HEK293 (cell line): Measurements from ENCODE around the gene INA.

Experiments
- CTCF ChIA-PET: fragments of 350-600 bp; formaldehyde crosslinking; extraction: SDS; loops from one replicate; lab custom pipeline; 2021; ENCODE audit warnings: antibody characterized with exemption; lab: Yijun Ruan, JAX
- POLR2A ChIA-PET: fragments of 300-600 bp; formaldehyde crosslinking; extraction: SDS; loops from one replicate; lab custom pipeline; 2020; ENCODE audit warnings: antibody characterized with exemption, inconsistent platforms; lab: Yijun Ruan, JAX
- H3K27ac ChIP-seq: fragments of 200-500 bp; sonication (Bioruptor generic); 2 replicates; pipeline ENCODE4 v1.5.1; 2014; ENCODE audit warnings: low read depth, low read length, control low read depth, inconsistent platforms; ENCODE audit errors: extremely low read depth
- H3K36me3 ChIP-seq, 2 experiments: fragments of 200-500 bp in 1 of 2; sonication (Bioruptor generic) in 1 of 2; 1 replicate in 1 of 2; 2 replicates in 1 of 2; pipeline ENCODE4 v1.5.1; 2014 to 2017; ENCODE audit warnings: inconsistent platforms in 2 of 2, low read length in 2 of 2; ENCODE audit not compliant: control insufficient read depth in 2 of 2, insufficient read depth in 1 of 2
- H3K4me1 ChIP-seq: fragments of 200-500 bp; sonication (Bioruptor generic); 2 replicates; pipeline ENCODE4 v1.5.1; 2014; ENCODE audit warnings: mild to moderate bottlenecking, low read length, inconsistent platforms; ENCODE audit not compliant: control insufficient read depth, insufficient read depth
- H3K4me3 ChIP-seq: 2 replicates; pipeline ENCODE4 v1.5.1; 2011; ENCODE audit warnings: low read depth, mild to moderate bottlenecking, control low read depth, low read length, moderate library complexity
- H3K9me3 ChIP-seq: fragments of 200-500 bp; sonication (Bioruptor generic); 2 replicates; pipeline ENCODE4 v1.5.1; 2014; ENCODE audit warnings: low read depth, low read length, inconsistent platforms; ENCODE audit not compliant: control insufficient read depth, insufficient read depth
- ELK4 ChIP-seq: IDR thresholded peaks from 2 replicates; pipeline ENCODE4 v1.6.1; 2011; ENCODE audit warnings: mild to moderate bottlenecking, low read depth, low read length, borderline replicate concordance
- HOXA7 ChIP-seq: sonication (generic); formaldehyde crosslinking; IDR thresholded peaks from 2 replicates; pipeline ENCODE4 v1.8.1; 2022; ENCODE audit warnings: missing genetic modification reagents, borderline replicate concordance
- IKZF3 ChIP-seq: fragments of 450-650 bp; IDR thresholded peaks from 2 replicates; pipeline ENCODE4 v1.5.0; 2018; ENCODE audit warnings: missing biosample characterization, mild to moderate bottlenecking, missing genetic modification characterization, moderate library complexity
- OSR2 ChIP-seq: fragments of 450-650 bp; formaldehyde crosslinking; IDR thresholded peaks from 2 replicates; pipeline ENCODE4 v1.5.1; 2016; ENCODE audit warnings: missing biosample characterization, missing genetic modification characterization
- OVOL3 ChIP-seq: fragments of 450-650 bp; formaldehyde crosslinking; IDR thresholded peaks from 2 replicates; pipeline ENCODE4 v1.5.1; 2016; ENCODE audit warnings: missing biosample characterization, missing genetic modification characterization
- REST ChIP-seq: fragments of 450-650 bp; formaldehyde crosslinking; IDR thresholded peaks from 2 replicates; pipeline ENCODE4 v1.5.1; 2016; ENCODE audit warnings: missing biosample characterization, missing genetic modification characterization
- ZBTB17 ChIP-seq: fragments of 450-650 bp; formaldehyde crosslinking; IDR thresholded peaks from 2 replicates; pipeline ENCODE4 v1.5.1; 2016; ENCODE audit warnings: missing biosample characterization, missing genetic modification characterization
- ZFP37 ChIP-seq: fragments of 450-650 bp; formaldehyde crosslinking; IDR thresholded peaks from 2 replicates; pipeline ENCODE4 v1.5.1; 2016; ENCODE audit warnings: missing biosample characterization, missing genetic modification characterization
- ZNF10 ChIP-seq: fragments of 450-650 bp; formaldehyde crosslinking; IDR thresholded peaks from 2 replicates; pipeline ENCODE4 v1.5.1; 2017; ENCODE audit warnings: missing biosample characterization, missing genetic modification characterization
- ZNF114 ChIP-seq: fragments of 450-650 bp; formaldehyde crosslinking; IDR thresholded peaks from 2 replicates; pipeline ENCODE4 v1.5.0; 2017; ENCODE audit warnings: missing biosample characterization, missing genetic modification characterization
- ZNF140 ChIP-seq: fragments of 450-650 bp; formaldehyde crosslinking; IDR thresholded peaks from 2 replicates; pipeline ENCODE4 v1.5.1; 2016; ENCODE audit warnings: missing biosample characterization, missing genetic modification characterization
- ZNF19 ChIP-seq: fragments of 450-650 bp; formaldehyde crosslinking; IDR thresholded peaks from 2 replicates; pipeline ENCODE4; 2016; ENCODE audit warnings: missing biosample characterization, missing genetic modification characterization, low read depth
- ZNF23 ChIP-seq: fragments of 450-650 bp; formaldehyde crosslinking; IDR thresholded peaks from 2 replicates; pipeline ENCODE4 v1.5.1; 2016; ENCODE audit warnings: missing biosample characterization, missing genetic modification characterization, borderline replicate concordance
- ZNF248 ChIP-seq: fragments of 450-650 bp; formaldehyde crosslinking; IDR thresholded peaks from 2 replicates; pipeline ENCODE4 v1.5.1; 2017; ENCODE audit warnings: missing biosample characterization, missing genetic modification characterization
- ZNF423 ChIP-seq: fragments of 450-650 bp; formaldehyde crosslinking; IDR thresholded peaks from 2 replicates; pipeline ENCODE4 v1.5.1; 2016; ENCODE audit warnings: missing biosample characterization, missing genetic modification characterization
- ZNF521 ChIP-seq: fragments of 450-650 bp; formaldehyde crosslinking; IDR thresholded peaks from 2 replicates; pipeline ENCODE4 v1.5.1; 2017; ENCODE audit warnings: missing biosample characterization, mild to moderate bottlenecking, missing genetic modification characterization
- ZNF548 ChIP-seq: fragments of 450-650 bp; formaldehyde crosslinking; IDR thresholded peaks from 2 replicates; pipeline ENCODE4 v1.5.1; 2016; ENCODE audit warnings: missing biosample characterization, missing genetic modification characterization
- ZNF560 ChIP-seq: fragments of 450-650 bp; formaldehyde crosslinking; IDR thresholded peaks from 2 replicates; pipeline ENCODE4 v1.5.1; 2017; ENCODE audit warnings: missing biosample characterization, missing genetic modification characterization, borderline replicate concordance
- ZNF776 ChIP-seq: fragments of 450-650 bp; formaldehyde crosslinking; IDR thresholded peaks from 2 replicates; pipeline ENCODE4 v1.5.0; 2017; ENCODE audit warnings: missing biosample characterization, missing genetic modification characterization, borderline replicate concordance
- TF ChIP-seq, protein P1 (sequence below): fragments of 450-650 bp; formaldehyde crosslinking; IDR thresholded peaks from 2 replicates; pipeline ENCODE4 v1.5.1; 2016; ENCODE audit warnings: missing biosample characterization, missing genetic modification characterization
- TF ChIP-seq, protein P2 (sequence below): fragments of 450-650 bp; formaldehyde crosslinking; IDR thresholded peaks from 2 replicates; pipeline ENCODE4 v1.5.0; 2017; ENCODE audit warnings: missing biosample characterization, missing genetic modification characterization, borderline replicate concordance
- TF ChIP-seq, protein P3 (sequence below): fragments of 450-650 bp; formaldehyde crosslinking; IDR thresholded peaks from 2 replicates; pipeline ENCODE4 v1.5.1; 2016; ENCODE audit warnings: missing biosample characterization, missing genetic modification characterization

The INA gene

DNA sequence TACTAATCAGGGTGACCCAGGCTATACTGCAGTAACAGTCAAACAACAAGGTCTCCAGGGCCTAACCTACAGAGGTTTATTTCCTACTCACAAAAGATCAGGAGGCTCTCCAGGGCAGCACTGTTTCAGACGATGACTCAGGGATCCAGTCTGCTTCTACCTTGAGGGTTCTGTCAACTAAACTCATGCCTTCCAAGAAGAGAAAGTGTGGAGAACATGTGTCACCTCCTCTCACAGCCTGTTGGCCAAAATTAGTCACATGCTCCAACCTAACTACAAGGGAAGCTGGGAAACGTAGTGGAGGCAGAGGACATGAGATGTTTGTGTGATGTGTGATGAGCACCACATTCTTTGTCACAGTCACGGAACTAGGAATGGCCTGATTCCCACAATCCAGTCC is 14.7 kb upstream of the INA start:
- ChIA-PET CTCF (interaction anchor here (0.5 kb wide), 1 partner anchor 16 kb away, joined by 3 read pairs; no protein-coding TSS in a partner anchor), POLR2A (no interaction called here)
- no peaks in the 10 kb centered on the region for H3K36me3 ChIP-seq
- no peaks in the 10 kb centered on the region for H3K4me1 ChIP-seq
- H3K4me3 ChIP-seq = no peak overlapping the region
- no peaks in the 10 kb centered on the region for H3K9me3 ChIP-seq
- no peak for TF ChIP-seq ELK4
- TF ChIP-seq ZNF560 = no peak
- no peak for TF ChIP-seq ZNF114 (tag by site-specific recombination)
- TF ChIP-seq ZNF248 (tag by site-specific recombination) = no peak
- TF ChIP-seq ZNF548 (tag by site-specific recombination) = no peak
- TF ChIP-seq ZNF423 (tag by site-specific recombination) = no peak
- no peak for TF ChIP-seq ZNF521 (tag by site-specific recombination)
- no peak for TF ChIP-seq IKZF3 (tag by site-specific recombination)
- TF ChIP-seq, protein P1, sequence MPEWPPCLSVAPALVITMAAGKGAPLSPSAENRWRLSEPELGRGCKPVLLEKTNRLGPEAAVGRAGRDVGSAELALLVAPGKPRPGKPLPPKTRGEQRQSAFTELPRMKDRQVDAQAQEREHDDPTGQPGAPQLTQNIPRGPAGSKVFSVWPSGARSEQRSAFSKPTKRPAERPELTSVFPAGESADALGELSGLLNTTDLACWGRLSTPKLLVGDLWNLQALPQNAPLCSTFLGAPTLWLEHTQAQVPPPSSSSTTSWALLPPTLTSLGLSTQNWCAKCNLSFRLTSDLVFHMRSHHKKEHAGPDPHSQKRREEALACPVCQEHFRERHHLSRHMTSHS (tag by site-specific recombination) = no peak
- TF ChIP-seq ZFP37 = no peak
- TF ChIP-seq, protein P2, sequence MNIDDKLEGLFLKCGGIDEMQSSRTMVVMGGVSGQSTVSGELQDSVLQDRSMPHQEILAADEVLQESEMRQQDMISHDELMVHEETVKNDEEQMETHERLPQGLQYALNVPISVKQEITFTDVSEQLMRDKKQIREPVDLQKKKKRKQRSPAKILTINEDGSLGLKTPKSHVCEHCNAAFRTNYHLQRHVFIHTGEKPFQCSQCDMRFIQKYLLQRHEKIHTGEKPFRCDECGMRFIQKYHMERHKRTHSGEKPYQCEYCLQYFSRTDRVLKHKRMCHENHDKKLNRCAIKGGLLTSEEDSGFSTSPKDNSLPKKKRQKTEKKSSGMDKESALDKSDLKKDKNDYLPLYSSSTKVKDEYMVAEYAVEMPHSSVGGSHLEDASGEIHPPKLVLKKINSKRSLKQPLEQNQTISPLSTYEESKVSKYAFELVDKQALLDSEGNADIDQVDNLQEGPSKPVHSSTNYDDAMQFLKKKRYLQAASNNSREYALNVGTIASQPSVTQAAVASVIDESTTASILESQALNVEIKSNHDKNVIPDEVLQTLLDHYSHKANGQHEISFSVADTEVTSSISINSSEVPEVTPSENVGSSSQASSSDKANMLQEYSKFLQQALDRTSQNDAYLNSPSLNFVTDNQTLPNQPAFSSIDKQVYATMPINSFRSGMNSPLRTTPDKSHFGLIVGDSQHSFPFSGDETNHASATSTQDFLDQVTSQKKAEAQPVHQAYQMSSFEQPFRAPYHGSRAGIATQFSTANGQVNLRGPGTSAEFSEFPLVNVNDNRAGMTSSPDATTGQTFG = no peak
- TF ChIP-seq, protein P3, sequence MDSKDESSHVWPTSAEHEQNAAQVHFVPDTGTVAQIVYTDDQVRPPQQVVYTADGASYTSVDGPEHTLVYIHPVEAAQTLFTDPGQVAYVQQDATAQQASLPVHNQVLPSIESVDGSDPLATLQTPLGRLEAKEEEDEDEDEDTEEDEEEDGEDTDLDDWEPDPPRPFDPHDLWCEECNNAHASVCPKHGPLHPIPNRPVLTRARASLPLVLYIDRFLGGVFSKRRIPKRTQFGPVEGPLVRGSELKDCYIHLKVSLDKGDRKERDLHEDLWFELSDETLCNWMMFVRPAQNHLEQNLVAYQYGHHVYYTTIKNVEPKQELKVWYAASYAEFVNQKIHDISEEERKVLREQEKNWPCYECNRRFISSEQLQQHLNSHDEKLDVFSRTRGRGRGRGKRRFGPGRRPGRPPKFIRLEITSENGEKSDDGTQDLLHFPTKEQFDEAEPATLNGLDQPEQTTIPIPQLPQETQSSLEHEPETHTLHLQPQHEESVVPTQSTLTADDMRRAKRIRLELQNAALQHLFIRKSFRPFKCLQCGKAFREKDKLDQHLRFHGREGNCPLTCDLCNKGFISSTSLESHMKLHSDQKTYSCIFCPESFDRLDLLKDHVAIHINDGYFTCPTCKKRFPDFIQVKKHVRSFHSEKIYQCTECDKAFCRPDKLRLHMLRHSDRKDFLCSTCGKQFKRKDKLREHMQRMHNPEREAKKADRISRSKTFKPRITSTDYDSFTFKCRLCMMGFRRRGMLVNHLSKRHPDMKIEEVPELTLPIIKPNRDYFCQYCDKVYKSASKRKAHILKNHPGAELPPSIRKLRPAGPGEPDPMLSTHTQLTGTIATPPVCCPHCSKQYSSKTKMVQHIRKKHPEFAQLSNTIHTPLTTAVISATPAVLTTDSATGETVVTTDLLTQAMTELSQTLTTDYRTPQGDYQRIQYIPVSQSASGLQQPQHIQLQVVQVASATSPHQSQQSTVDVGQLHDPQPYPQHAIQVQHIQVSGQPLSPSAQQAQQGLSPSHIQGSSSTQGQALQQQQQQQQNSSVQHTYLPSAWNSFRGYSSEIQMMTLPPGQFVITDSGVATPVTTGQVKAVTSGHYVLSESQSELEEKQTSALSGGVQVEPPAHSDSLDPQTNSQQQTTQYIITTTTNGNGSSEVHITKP (tag by site-specific recombination) = no peak
- TF ChIP-seq ZNF140 = no peak
- no peak overlapping the region for H3K27ac ChIP-seq

- CTCF ChIA-PET = interaction anchor here (0.6 kb wide), 1 partner anchor 599 kb away, joined by 3 read pairs; no protein-coding TSS in a partner anchor
- POLR2A ChIA-PET = interaction anchor here (1.2 kb wide), 1 partner anchor 15 kb away, joined by 3 read pairs; no protein-coding TSS in a partner anchor
Observed at GRCh38 chr10:103265717-103266329, 11.1 kb upstream of the INA start.

More at GRCh38 chr10:103265717-103266329, 11.1 kb upstream of the INA start:
- H3K9me3 ChIP-seq = no peaks in the 10 kb centered on the region
- H3K4me1 ChIP-seq = no peaks in the 10 kb centered on the region
- no peak for TF ChIP-seq OSR2 (tag by site-specific recombination)
- TF ChIP-seq HOXA7 = no peak
- TF ChIP-seq ZNF10 (tag by site-specific recombination) = peak; percentile 74
- TF ChIP-seq ZNF776 (tag by site-specific recombination) = no peak
- no peak for TF ChIP-seq OVOL3
- no peak for TF ChIP-seq ZNF19
- peak; percentile 98 for TF ChIP-seq REST (tag by site-specific recombination)
- TF ChIP-seq ZNF23 (tag by site-specific recombination) = no peak
- 0 out of 2 replicates have a peak, but pooled peaks have one; percentile 24 for TF ChIP-seq ZBTB17 (tag by site-specific recombination)
- no peak overlapping the region for H3K4me3 ChIP-seq
- no peak overlapping the region for H3K27ac ChIP-seq
- no peaks in the 10 kb centered on the region for H3K36me3 ChIP-seq
